IPS-15b (cell line): ENCODE measurements around the gene ZBED4.
A peak's percentile ranks its signal among the peaks of the same experiment; 100 is the strongest.

Source experiments
- H3K27me3 ChIP-seq: one replicate; pipeline ENCODE4 v1.6.1; 2013; ENCODE audit warnings: low read length; ENCODE audit not compliant: control insufficient read depth, insufficient read depth
- H3K36me3 ChIP-seq: one replicate; pipeline ENCODE4 v1.6.1; 2013; ENCODE audit warnings: low read length; ENCODE audit not compliant: control insufficient read depth, insufficient read depth
- H3K4me1 ChIP-seq: one replicate; pipeline ENCODE4 v1.6.1; 2013; ENCODE audit warnings: mild to moderate bottlenecking, low read length; ENCODE audit not compliant: control insufficient read depth, insufficient read depth
- H3K4me3 ChIP-seq: one replicate; pipeline ENCODE4 v1.5.1; 2013; ENCODE audit warnings: low read depth, low read length
- H3K9ac ChIP-seq: one replicate; pipeline ENCODE4 v1.6.1; 2013; ENCODE audit warnings: low read depth, mild to moderate bottlenecking, low read length
- H3K9me3 ChIP-seq: one replicate; pipeline ENCODE4 v1.6.1; 2013; ENCODE audit warnings: mild to moderate bottlenecking, low read length; ENCODE audit not compliant: control insufficient read depth, insufficient read depth

Gene ZBED4

GRCh38 chr22:49828599-49828965, 25.1 kb upstream of the ZBED4 start:
- H3K4me1 ChIP-seq = no peaks in the 10 kb centered on the region
- H3K27me3 ChIP-seq = no peaks in the 10 kb centered on the region
- peaks cover 3% of the 10 kb centered on the region for H3K9me3 ChIP-seq
- H3K9ac ChIP-seq = no peak overlapping the region
- no peak overlapping the region for H3K4me3 ChIP-seq
- peaks cover 17% of the 10 kb centered on the region for H3K36me3 ChIP-seq

GRCh38 chr22:49829044-49829853, 24.4 kb upstream of the ZBED4 start:
- Histone ChIP-seq H3K36me3 (peaks cover 10% of the 10 kb centered on the region), H3K9ac (no peak overlapping the region), H3K4me1 (no peaks in the 10 kb centered on the region), H3K27me3 (no peaks in the 10 kb centered on the region), H3K9me3 (peaks cover 3% of the 10 kb centered on the region), H3K4me3 (no peak overlapping the region)

GRCh38 chr22:49833340-49834007, 20.2 kb upstream of the ZBED4 start:
- Histone ChIP-seq H3K4me1 (no peaks in the 10 kb centered on the region), H3K27me3 (no peaks in the 10 kb centered on the region), H3K36me3 (no peaks in the 10 kb centered on the region), H3K9ac (no peak overlapping the region), H3K9me3 (peaks cover 3% of the 10 kb centered on the region), H3K4me3 (no peak overlapping the region)

- Histone ChIP-seq H3K27me3 (no peaks in the 10 kb centered on the region), H3K9me3 (no peaks in the 10 kb centered on the region), H3K9ac (no peak overlapping the region), H3K36me3 (no peaks in the 10 kb centered on the region), H3K4me3 (peak overlapping the region; percentile 6), H3K4me1 (no peaks in the 10 kb centered on the region)
These were observed 14.6 kb upstream of the ZBED4 start for GRCh38 chr22:49838771-49839717.

GRCh38 chr22:49845241-49845640, 8.4 kb upstream of the ZBED4 start:
- H3K9ac ChIP-seq = no peak overlapping the region
- H3K9me3 ChIP-seq = no peaks in the 10 kb centered on the region
- H3K4me3 ChIP-seq = no peak overlapping the region
- peaks cover 50% of the 10 kb centered on the region for H3K27me3 ChIP-seq
- H3K36me3 ChIP-seq = no peaks in the 10 kb centered on the region
- H3K4me1 ChIP-seq = no peaks in the 10 kb centered on the region

GRCh38 chr22:49845666-49846459, 7.8 kb upstream of the ZBED4 start:
- no peaks in the 10 kb centered on the region for H3K4me1 ChIP-seq
- H3K4me3 ChIP-seq = no peak overlapping the region
- H3K9me3 ChIP-seq = no peaks in the 10 kb centered on the region
- H3K9ac ChIP-seq = no peak overlapping the region
- no peaks in the 10 kb centered on the region for H3K36me3 ChIP-seq
- H3K27me3 ChIP-seq = peaks cover 57% of the 10 kb centered on the region

- Histone ChIP-seq H3K36me3 (no peaks in the 10 kb centered on the region), H3K4me1 (no peaks in the 10 kb centered on the region), H3K27me3 (peaks cover 76% of the 10 kb centered on the region), H3K9ac (no peak overlapping the region), H3K4me3 (peak overlapping the region; percentile 59), H3K9me3 (no peaks in the 10 kb centered on the region)
These were observed 5.6 kb upstream of the ZBED4 start for GRCh38 chr22:49847751-49848689.

- Histone ChIP-seq H3K9me3 (no peaks in the 10 kb centered on the region), H3K27me3 (peaks cover 76% of the 10 kb centered on the region), H3K4me1 (no peaks in the 10 kb centered on the region), H3K36me3 (no peaks in the 10 kb centered on the region), H3K9ac (no peak overlapping the region), H3K4me3 (peak overlapping the region; percentile 59)
These were observed 4.9 kb upstream of the ZBED4 start for GRCh38 chr22:49848690-49849160.

- Histone ChIP-seq H3K4me1 (no peaks in the 10 kb centered on the region), H3K27me3 (peaks cover 75% of the 10 kb centered on the region), H3K36me3 (no peaks in the 10 kb centered on the region), H3K9me3 (no peaks in the 10 kb centered on the region), H3K4me3 (peak overlapping the region; percentile 59), H3K9ac (no peak overlapping the region)
These were observed 4.3 kb upstream of the ZBED4 start for GRCh38 chr22:49849161-49850020.
